Measurements from ENCODE around the gene CNN3.

CNN3 gene

GRCh38 chr1:94887603-94888171, 39.2 kb downstream of the CNN3 start:
- no peak for DNase-seq (ENCODE audit: low read depth)

GRCh38 chr1:94887106-94887505, 39.8 kb downstream of the CNN3 start:
- DNase-seq (ENCODE audit: low read depth): no peak

GRCh38 chr1:94886361-94886760, 40.5 kb downstream of the CNN3 start:
- no peak for DNase-seq (ENCODE audit: low read depth)

GRCh38 chr1:94884507-94884906, 42.4 kb downstream of the CNN3 start:
- DNase-seq (ENCODE audit: low read depth): no peak

DNA sequence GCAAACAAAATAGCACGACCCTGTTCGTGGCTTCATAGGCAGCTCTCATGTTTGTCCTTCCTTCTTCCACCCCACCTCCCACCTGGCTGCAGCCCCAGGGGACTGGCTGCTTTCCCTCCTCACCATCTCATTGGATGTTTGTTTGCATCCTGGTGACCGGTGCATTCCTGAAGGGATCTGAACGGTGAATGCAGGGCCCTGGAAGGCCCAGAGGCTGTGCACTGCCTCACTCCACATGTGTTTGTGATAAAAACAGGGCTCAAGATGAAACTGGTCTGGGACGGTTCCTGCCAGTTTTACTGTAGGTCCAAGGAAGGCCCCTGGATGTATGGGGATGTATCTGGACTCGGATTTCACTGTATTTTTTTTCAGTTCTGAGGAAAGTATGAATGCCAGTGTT, 42.8 kb downstream of the CNN3 start:
- DNase-seq (ENCODE audit: low read depth): no peak

DNA sequence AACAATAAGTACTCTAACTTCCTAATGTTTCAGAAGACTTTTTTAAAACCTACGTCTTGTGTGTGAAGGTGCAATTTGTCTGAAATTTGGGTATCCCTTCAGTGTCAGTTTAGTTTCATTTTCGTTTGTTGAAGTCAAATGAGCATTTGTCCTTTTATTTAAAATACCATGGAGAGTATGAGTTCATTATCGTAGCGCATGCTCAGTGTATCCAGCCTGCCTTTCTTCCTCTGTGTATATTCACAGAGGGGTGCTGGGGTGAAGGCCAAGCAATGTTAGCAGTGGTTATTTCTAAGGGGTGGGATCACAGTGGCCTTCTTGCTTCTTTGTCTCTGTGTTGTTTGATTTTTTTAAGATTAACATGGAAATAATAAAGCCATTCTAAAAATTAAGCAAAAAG, 43.2 kb downstream of the CNN3 start:
- no peak for DNase-seq (ENCODE audit: low read depth)

DNA sequence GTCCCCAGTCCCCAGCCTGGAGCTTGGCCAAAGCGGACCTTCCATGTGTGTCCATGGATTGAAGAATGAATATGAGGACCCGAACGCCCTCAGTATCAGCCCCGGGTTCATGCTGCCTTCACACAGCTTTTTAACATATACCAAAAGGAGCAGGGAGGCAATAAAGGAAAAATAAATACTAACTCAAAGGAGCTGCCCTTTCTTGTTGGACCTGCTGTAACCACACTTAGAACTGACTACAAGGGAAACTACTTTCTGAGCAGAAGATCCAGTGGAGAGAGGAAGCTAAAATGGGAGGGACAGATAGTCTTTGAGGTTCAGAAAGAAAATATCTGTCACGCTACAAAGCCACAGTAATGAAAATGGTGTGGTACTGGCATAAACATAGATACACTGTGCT, 48.6 kb downstream of the CNN3 start:
- DNase-seq (ENCODE audit: low read depth): no peak

GRCh38 chr1:94876362-94876761, 50.5 kb downstream of the CNN3 start:
- DNase-seq (ENCODE audit: low read depth): no peak

- DNase-seq (ENCODE audit: low read depth): no peak
Measured at GRCh38 chr1:94875794-94876193, 51.1 kb downstream of the CNN3 start.

DNA sequence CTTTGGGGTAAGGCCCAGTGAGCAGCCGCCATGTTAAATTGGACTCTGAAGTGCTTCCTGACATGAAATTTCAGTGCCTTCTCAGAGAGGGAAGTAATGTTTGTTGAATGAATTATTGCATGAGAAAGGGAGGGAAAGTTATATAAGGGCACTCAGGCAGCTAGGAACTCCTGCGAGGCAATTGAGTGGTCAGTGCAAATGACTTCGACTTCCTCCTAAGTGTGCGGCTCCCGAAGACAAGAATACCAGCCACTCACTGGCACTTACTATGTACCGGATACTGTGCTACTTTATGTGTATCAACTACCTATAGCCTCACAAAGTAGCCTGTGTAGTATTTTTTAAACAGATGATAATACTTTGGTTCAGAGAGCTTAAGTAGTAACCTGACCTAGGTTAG, 52.5 kb downstream of the CNN3 start:
- no peak for DNase-seq (ENCODE audit: low read depth)

- no peak for DNase-seq (ENCODE audit: low read depth)
Measured at GRCh38 chr1:94873520-94874351, 53.2 kb downstream of the CNN3 start.

DNA sequence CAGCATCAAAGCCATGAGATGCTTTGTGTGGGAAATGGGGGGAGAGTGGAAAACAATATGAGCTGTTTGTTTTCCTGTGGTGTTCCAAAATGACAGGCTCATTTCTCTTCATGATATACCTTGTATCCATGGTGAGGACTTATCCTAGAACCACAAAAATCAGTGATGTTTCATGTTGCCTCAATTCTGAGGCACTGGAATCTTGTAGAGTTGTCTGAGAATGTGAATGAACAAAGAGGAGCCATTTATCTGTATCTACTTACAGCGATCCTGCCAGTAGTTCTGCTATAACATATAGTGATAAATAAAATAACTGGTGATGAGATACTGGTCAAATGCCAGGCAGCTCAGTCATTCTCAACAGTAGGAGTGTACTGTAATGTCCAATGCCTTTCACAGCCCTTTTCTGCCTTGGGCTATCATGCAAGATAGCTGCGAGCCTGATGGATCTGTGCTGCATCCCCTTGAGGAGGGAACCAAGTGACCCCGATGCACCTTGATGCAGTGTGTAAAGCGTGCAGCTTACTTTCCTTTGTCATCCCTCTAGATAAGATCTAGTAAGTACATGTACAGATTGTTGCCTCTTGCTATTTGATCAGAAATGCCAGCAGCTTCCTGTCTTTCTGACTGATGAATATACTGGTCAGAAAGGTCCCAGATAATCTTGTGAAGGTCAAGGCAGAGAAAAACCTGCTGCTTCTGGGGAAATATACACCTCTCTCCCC, 54.0 kb downstream of the CNN3 start:
- no peak for DNase-seq (ENCODE audit: low read depth)

- no peak for DNase-seq (ENCODE audit: low read depth)
Measured at GRCh38 chr1:94871031-94871430, 55.9 kb downstream of the CNN3 start.

DNA sequence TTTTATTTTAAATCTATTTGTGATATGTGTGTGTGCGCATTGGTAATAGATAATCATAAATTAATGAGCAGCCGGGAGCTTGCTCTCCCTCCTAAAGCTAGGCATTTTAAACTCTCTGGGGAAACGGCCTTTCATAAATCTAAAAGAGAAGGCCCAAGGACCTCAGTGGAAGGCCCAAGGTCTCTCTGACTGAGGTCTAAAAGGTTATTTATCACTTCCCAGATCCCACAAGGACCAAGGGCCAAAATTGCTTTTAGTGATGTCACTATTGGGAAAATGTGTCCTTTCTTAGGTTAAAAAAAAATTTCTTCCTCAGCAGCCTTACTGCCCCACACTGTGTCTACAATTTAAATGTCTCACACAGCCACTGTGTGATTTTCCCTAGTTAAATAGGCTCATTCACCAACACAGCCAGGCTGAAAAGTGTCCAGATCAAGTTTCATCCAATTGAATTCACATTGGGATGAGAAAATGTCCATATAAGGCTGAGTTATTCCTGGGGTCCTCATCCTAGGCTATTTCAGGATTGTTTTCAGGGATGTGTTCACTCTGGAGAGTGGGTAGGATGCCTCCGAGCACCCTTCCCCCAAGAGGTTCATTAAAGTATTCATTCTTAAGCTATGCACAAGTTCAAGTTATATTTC, 60.6 kb downstream of the CNN3 start:
- peak; percentile 34 for DNase-seq (ENCODE audit: low read depth)

DNA sequence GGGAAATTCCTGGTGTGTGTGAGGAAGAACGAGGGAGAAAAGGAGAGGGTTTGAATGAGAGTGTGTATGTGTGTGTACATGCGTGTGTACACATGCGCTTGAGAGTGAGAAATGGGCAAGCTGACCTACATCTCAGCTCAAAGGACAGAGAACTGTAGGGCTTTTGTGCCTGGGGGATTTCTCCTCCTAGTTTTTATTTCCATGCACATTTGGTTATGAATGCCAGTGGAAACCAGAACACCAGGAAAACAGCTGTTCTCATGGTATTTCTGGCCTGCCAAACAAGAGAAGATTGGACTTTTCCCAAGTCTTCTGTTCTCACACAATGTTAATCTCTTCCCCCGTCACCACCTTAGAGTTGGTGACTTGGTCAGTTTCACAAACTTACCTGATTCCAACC, 61.5 kb downstream of the CNN3 start:
- DNase-seq (ENCODE audit: low read depth): peak; percentile 28

DNA sequence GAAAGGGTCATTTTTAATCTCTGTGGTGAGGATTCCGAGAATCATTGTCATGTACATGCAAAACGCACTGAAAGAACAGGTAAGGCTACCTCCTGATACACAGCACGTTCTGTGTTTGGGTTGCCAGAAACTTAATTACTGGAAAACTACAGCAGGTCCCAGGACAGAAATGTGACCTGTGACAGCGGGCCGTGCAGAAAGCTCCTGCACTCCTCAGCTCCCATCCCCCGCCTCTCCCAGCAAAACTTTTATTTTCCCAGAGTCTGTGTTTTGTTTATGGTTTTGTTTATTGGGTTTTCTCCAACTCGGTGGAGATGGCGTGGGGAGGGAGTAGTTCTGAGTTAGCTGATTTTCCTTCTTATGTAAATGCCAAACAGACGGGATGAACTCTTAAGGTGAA, 62.1 kb downstream of the CNN3 start:
- DNase-seq (ENCODE audit: low read depth): no peak

- DNase-seq (ENCODE audit: low read depth): peak; percentile 81
Measured at GRCh38 chr1:94863919-94864318, 63.0 kb downstream of the CNN3 start.

- DNase-seq (ENCODE audit: low read depth): peak; percentile 35
Measured at GRCh38 chr1:94863297-94863911, 63.5 kb downstream of the CNN3 start.

GRCh38 chr1:94862718-94863117, 64.2 kb downstream of the CNN3 start:
- DNase-seq (ENCODE audit: low read depth): no peak

DNA sequence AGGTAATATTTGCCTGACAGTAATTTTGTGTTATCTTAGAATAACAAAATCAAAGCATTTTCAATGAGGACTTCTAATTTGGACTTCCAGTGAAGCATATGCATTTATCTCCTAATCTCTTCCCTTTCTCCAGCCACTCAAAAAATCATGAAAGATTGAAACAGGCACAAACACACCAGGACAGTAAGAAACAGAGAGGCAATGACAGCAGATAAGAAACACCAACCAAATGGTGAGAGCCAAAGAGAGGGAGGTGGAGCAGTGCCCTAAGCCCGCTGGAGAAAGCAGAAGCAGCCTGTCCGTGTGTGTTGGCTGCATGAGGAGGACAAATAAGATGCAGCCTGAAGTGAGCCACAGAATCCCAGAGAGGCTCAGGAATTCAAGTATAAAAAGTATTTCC, 67.7 kb downstream of the CNN3 start:
- no peak for DNase-seq (ENCODE audit: low read depth)

DNA sequence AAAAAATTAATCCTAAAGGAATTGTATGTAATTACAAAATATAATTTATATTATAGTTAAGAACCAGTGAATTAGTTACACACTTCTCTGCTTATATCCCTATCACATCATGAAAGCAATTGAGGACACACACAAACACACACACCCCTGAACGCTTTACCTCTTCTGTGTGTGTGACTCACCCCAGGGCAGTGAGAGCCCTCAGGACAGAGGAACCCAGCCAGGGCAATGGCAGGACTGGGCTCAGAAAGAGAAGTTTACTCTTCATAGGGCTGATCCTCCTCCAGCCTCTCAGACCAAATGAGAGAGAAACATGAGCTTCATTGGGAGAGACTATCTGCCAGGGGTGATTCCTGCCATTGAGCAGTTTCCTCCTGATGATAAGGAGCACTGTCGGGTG, 68.6 kb downstream of the CNN3 start:
- DNase-seq (ENCODE audit: low read depth): no peak

DNA sequence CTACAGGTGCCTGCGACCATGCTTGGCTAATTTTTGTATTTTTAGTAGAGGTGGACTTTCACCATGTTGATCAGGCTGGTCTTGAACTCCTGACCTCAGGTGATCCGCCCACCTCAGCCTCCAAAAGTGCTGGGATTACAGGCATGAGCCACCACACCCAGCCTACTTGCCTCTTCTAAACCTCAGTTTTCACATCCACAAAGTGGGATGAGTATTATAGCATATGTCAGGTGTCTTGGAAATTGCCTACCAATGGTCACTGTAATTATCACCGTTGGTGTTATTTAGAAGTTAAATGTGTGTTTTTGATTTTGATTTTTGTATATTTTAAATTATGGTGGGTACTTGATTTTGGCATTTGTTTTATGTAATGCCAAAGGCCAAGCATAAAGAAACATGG, 70.0 kb downstream of the CNN3 start:
- no peak for DNase-seq (ENCODE audit: low read depth)
